ENCODE data around the gene ZNF774.
"Not testable (repeated sequence)": the region's sequence is repeated elsewhere in the genome, so short reads cannot be mapped to it uniquely, and the experiment has no call there.

The ZNF774 gene

GRCh38 chr15:90352107-90352893, at the start of gene ZNF774:
Gene ZNF774 (plus strand): TSS chr15:90352284. CDS start chr15:90354661, 2,377 bp downstream.
- DNase-seq (ENCODE audit: low read depth), result peak; percentile 76

DNA sequence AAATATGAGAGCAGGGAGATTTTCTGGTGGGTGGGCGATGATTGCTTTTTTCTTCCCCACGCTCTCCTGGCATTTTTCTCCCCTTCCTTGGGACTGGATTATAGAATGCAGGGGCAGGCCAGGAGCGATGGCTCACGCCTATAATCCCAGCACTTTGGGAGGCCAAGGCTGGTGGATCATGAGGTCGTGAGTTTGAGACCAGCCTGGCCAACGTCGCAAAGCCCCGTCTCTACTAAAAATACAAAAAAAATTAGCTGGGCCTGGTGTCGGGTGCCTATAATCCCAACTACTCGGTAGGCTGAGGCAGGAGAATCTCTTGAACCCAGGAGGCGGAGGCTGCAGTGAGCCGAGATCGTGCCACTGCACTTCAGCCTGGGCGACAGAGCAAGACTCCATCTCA, 46.7 kb upstream of the ZNF774 start:
- DNase-seq (ENCODE audit: low read depth), result not testable (repeated sequence)

GRCh38 chr15:90305932-90306331, 46.2 kb upstream of the ZNF774 start:
- DNase-seq (ENCODE audit: low read depth), result no peak

GRCh38 chr15:90306560-90306959, 45.5 kb upstream of the ZNF774 start:
- DNase-seq (ENCODE audit: low read depth), result no peak

GRCh38 chr15:90307661-90308060, 44.4 kb upstream of the ZNF774 start:
- no peak for DNase-seq (ENCODE audit: low read depth)

- DNase-seq (ENCODE audit: low read depth), result no peak
Observed at GRCh38 chr15:90309020-90309419, 43.1 kb upstream of the ZNF774 start.

DNA sequence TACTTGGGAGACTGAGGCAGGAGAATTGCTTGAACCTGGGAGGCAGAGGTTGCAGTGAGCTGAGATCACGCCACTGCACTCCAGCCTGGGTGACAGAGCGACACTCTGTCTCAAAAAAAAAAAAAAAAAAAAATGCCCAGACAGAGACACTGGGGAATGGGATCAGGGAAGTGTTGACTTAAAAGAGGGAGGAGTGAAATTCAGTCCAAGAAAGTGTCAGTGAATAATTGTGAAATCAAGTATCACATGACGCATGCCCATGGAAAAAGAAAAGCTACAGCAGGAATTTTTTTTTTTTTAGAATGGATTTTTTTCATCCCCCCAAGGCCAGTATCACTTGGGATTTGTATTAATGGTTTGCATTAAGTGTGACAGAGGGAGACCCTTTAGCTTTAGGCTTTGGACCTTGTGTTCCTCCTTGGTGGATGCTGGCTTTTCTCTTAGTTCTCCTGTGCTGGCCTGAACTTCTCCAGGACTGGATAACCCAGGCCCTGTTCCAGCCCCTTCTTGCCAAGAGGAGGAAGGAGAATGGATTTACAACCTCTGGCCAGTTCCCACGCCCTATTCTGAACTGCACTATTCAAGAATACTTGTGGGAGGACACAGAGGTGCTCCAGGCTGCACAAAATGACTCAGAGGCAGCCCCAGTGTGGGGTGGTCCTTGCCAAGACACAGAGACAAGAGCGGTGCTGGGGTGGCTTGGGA, 36.7 kb upstream of the ZNF774 start:
- DNase-seq (ENCODE audit: low read depth), result no peak

GRCh38 chr15:90316139-90316538, 35.9 kb upstream of the ZNF774 start:
- no peak for DNase-seq (ENCODE audit: low read depth)

DNA sequence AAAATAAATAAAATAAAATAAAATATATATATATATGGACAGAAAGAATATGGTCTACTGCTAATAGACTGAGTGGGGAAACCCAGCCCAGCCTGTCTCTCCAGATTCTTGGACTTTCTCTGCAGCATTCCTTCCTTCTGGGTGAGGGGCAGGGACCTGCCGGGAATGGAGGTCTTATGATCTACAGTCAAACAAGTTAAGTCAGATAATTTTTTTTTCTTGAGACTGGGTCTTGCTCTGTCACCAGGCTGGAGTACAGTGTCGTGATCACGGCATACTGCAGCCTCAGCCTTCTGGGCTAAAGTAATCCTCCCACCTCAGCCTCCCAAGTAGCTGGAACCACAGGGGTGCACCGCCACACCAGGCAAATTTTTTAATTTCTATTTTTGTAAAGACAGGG, 33.5 kb upstream of the ZNF774 start:
- no peak for DNase-seq (ENCODE audit: low read depth)

DNA sequence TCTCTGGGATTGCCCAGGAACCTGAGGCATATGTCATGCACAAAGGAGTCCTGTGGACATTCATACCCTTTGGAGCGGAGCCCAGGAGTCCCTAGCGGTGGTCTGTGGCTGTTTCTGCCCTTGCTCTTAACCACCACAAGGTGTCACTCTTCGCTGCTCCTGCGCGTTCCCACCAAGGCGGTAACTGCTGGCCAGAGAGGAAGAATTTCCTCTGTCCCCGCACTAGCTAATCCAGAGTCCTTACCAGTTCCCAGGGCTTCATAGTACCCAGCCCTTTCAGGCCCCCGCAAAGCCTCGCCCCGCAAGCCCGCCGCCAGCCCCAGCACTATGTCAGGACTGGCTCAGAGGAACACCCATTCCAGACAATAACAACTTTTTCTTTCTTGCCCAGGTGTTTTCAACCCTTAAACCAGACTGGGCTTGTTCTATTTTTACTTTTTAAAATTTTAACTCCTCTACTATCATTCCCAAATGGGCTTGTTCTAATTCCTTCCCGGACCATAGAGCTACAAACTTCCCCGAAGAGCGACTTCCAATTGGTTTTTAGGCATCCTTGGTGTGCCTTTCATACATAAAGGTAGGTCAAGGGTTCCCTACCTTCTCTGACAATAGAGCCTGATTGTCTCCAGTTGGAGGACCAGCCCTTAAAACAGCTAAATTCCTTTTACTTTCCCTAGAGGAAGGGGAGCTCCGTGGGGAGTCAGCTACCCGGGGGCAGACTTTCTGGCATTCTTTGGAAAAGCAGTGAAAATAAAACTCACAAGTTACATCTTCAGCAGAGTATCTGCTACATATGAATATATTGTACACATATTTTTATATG, 31.8 kb upstream of the ZNF774 start:
- DNase-seq (ENCODE audit: low read depth), result peak; percentile 43

DNA sequence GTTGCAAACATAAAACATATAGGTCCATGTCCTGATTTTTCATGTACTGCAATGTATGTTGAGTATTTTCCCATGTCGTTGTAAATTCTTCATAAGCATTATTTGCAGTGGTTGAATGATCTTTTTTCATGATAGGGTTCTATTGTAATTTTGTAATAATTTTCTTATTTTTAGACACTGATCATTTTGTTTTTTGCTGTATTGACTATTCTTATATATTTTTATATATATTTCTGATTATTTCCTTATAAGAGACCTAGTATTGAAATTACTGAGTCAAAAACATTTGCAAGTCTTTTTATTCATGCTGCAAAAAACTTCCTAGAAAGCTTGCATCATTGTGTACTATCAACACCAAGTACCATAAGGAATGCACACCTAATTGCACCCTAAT, 31.2 kb upstream of the ZNF774 start:
- no peak for DNase-seq (ENCODE audit: low read depth)

DNA sequence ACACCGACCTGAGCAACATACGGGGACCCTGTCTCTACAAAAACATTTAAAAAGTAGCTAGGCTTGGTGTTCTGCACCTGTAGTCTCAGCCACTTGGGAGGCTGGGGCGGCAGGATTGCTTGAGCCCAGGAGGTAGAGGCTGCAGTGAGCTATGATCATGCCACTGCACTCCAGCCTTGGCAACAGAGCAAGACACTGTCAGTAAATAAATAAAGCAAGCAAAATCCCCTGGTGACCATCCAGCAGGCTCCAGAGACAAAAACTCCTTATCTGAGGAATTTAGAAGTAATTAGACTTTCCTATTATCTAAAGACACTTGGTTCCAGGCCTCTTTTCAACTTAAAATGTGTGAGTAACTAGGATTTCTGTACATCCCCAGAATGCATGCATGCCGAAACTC, 29.5 kb upstream of the ZNF774 start:
- no peak for DNase-seq (ENCODE audit: low read depth)

DNA sequence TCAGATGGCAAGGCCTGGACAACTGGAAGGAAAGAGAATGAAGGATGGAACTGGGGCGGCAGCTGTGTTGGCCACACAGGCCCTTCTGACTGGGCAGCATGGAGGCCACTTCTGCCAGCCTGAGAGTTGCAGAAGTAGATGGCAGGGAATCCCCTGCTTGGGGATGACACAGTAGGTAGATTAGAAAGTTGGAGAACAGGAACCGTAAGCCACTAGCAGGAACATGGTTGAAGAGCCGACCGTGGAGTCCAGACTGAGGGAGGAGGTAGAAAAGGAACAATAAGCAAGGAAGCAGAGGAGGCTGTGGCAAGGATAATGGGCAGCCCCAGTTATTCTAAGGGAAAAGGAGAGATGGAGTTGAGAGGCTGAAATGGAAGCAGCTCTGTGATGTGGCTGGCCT, 26.4 kb upstream of the ZNF774 start:
- DNase-seq (ENCODE audit: low read depth), result no peak

- no peak for DNase-seq (ENCODE audit: low read depth)
Observed at GRCh38 chr15:90326441-90326840, 25.6 kb upstream of the ZNF774 start.

DNA sequence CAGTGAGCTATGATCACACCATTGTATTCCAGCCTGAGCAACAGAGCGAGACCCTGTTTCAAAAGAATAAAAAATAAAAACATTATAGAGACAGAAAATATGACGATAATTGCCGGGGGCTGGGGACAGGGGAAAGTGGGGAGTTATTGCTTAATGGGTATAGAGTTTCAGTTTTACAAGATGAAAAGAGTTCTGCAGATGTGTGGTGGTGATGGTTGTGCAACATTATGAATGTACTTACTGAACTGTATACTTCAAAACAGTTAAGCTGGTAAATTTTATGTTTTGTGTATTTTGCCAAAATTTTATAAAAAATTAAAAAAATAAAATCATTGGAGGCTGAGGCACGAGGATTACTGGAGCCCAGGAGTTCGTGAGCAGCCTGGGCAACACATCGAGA, 24.8 kb upstream of the ZNF774 start:
- DNase-seq (ENCODE audit: low read depth), result no peak

- DNase-seq (ENCODE audit: low read depth), result no peak
Observed at GRCh38 chr15:90334304-90334731, 17.8 kb upstream of the ZNF774 start.

- no peak for DNase-seq (ENCODE audit: low read depth)
Observed at GRCh38 chr15:90336705-90337141, 15.4 kb upstream of the ZNF774 start.

GRCh38 chr15:90337256-90337655, 14.8 kb upstream of the ZNF774 start:
- no peak for DNase-seq (ENCODE audit: low read depth)

DNA sequence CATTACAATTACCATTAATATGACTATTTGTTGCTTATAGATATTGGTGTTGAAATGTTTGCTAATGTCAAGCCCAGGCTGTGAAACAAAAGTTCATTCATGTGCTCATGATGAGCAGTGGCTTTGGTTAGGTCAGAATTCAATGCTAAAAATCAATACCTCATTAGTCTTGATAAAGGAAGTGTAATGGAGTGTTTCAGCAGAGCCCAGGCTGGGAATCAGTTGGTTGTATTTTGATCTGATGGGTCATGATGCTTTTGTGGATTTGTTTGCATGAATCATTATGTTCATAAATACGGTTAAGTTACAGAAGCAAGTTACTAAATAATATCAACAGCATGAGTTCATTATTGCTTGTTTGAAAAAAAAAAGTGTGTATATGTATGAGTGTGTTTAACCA, 13.6 kb upstream of the ZNF774 start:
- DNase-seq (ENCODE audit: low read depth), result no peak

- DNase-seq (ENCODE audit: low read depth), result no peak
Observed at GRCh38 chr15:90340345-90340744, 11.7 kb upstream of the ZNF774 start.

GRCh38 chr15:90343302-90343790, 8.7 kb upstream of the ZNF774 start:
- DNase-seq (ENCODE audit: low read depth), result no peak

GRCh38 chr15:90344662-90345061, 7.4 kb upstream of the ZNF774 start:
- no peak for DNase-seq (ENCODE audit: low read depth)
